GM23338 (cell line): ENCODE measurements around the gene PHC2. TPM values are rescaled to one million over a fixed set of nuclear protein-coding genes. Genes with fewer than 3 reads are reported as not detected.

Experiments
- ATAC-seq: fragments of 200-7000 bp; cut with Tn5 transposase; 3 replicates; pipeline ENCODE4 v1.9.1; 2020
- DNase-seq: peaks from one replicate; pipeline ENCODE4 v3.0.0-alpha.2; 2015; ENCODE audit warnings: low spot score
- H2AFZ ChIP-seq: fragments of 200-600 bp; sonication (generic); 2 replicates; pipeline ENCODE4 v1.8.0; 2016; ENCODE audit warnings: antibody characterized with exemption, mild to moderate bottlenecking, moderate library complexity
- H3F3A ChIP-seq: fragments of 200-600 bp; sonication (generic); replicated peaks from 2 replicates; pipeline ENCODE4 v1.8.0; 2017; ENCODE audit warnings: antibody characterized with exemption, mixed run types, low read depth
- H3K27ac ChIP-seq: fragments of 200-600 bp; sonication (generic); 2 replicates; pipeline ENCODE4 v1.6.1; 2016; ENCODE audit warnings: low read depth
- H3K27me3 ChIP-seq: fragments of 200-600 bp; sonication (generic); 2 replicates; pipeline ENCODE4 v1.8.0; 2016; ENCODE audit warnings: mild to moderate bottlenecking, mixed run types, moderate library complexity; ENCODE audit not compliant: insufficient read depth
- H3K36me3 ChIP-seq: fragments of 200-600 bp; sonication (generic); 2 replicates; pipeline ENCODE4 v1.8.0; 2016; ENCODE audit warnings: mild to moderate bottlenecking; ENCODE audit not compliant: insufficient read depth
- H3K4me1 ChIP-seq: fragments of 200-600 bp; sonication (generic); 2 replicates; pipeline ENCODE4 v1.8.0; 2016; ENCODE audit warnings: mild to moderate bottlenecking, moderate library complexity; ENCODE audit not compliant: insufficient read depth
- H3K4me2 ChIP-seq: fragments of 200-600 bp; sonication (generic); 2 replicates; pipeline ENCODE4 v1.7.1; 2017; ENCODE audit warnings: mixed run types
- H3K4me3 ChIP-seq: fragments of 200-600 bp; sonication (generic); 2 replicates; pipeline ENCODE4 v1.6.1; 2016; ENCODE audit warnings: mixed run types
- H3K79me2 ChIP-seq: fragments of 200-600 bp; sonication (generic); replicated peaks from 2 replicates; pipeline ENCODE4 v1.8.0; 2017; ENCODE audit warnings: mild to moderate bottlenecking; ENCODE audit not compliant: insufficient read depth
- H3K9me2 ChIP-seq: fragments of 200-600 bp; sonication (generic); 2 replicates; pipeline ENCODE4 v1.8.0; 2017; ENCODE audit not compliant: insufficient read depth
- H4K20me1 ChIP-seq: fragments of 200-600 bp; sonication (generic); replicated peaks from 2 replicates; pipeline ENCODE4 v1.8.0; 2017; ENCODE audit warnings: mild to moderate bottlenecking; ENCODE audit not compliant: insufficient read depth
- H3K27ac Mint-ChIP-seq: 2 replicates; pipeline ENCODE4 v1.8.0; 2020; ENCODE audit warnings: inconsistent platforms, mild to moderate bottlenecking, moderate library complexity, mixed read lengths
- H3K27me3 Mint-ChIP-seq: 3 replicates; pipeline ENCODE4 v1.8.0; 2022; ENCODE audit warnings: low read depth, mild to moderate bottlenecking, moderate library complexity, mixed read lengths, inconsistent platforms; ENCODE audit not compliant: insufficient read depth, poor library complexity
- H3K36me3 Mint-ChIP-seq: 3 replicates; pipeline ENCODE4 v1.8.0; 2021; ENCODE audit warnings: low read depth, mild to moderate bottlenecking, inconsistent platforms, moderate library complexity, mixed read lengths
- H3K4me1 Mint-ChIP-seq: 3 replicates; pipeline ENCODE4 v1.8.0; 2020; ENCODE audit warnings: mild to moderate bottlenecking, inconsistent platforms, mixed read lengths
- H3K4me3 Mint-ChIP-seq: 3 replicates; pipeline ENCODE4 v1.8.0; 2021; ENCODE audit warnings: moderate library complexity, mild to moderate bottlenecking, inconsistent platforms, mixed read lengths
- H3K9me3 Mint-ChIP-seq: 3 replicates; pipeline ENCODE4 v1.8.0; 2020; ENCODE audit warnings: moderate library complexity, mild to moderate bottlenecking, inconsistent platforms, mixed read lengths
- CREB1 ChIP-seq: fragments of 250-450 bp; sonication (Bioruptor Pico); IDR thresholded peaks from 2 replicates; pipeline ENCODE4 v1.5.0; 2020; ENCODE audit warnings: low read depth, mild to moderate bottlenecking, moderate library complexity
- EZH2 ChIP-seq: fragments of 200-600 bp; sonication (generic); IDR thresholded peaks from one replicate; pipeline ENCODE4 v1.8.0; 2017; ENCODE audit warnings: antibody characterized with exemption, mild to moderate bottlenecking, low read depth; ENCODE audit not compliant: unreplicated experiment
- EZH2phosphoT487 ChIP-seq: fragments of 200-600 bp; sonication (generic); IDR thresholded peaks from one replicate; pipeline ENCODE4 v1.8.1; 2018; ENCODE audit warnings: antibody characterized with exemption; ENCODE audit not compliant: unreplicated experiment
- JUNB ChIP-seq: IDR thresholded peaks from one replicate; pipeline ENCODE4 v1.6.1; 2016; ENCODE audit warnings: antibody characterized with exemption; ENCODE audit not compliant: unreplicated experiment
- NANOG ChIP-seq: IDR thresholded peaks from 2 replicates; pipeline ENCODE4 v1.6.1; 2016; ENCODE audit warnings: antibody characterized with exemption, borderline replicate concordance
- POLR2AphosphoS5 ChIP-seq: IDR thresholded peaks from 2 replicates; pipeline ENCODE4 v1.6.1; 2016; ENCODE audit warnings: antibody characterized with exemption, low read depth
- STAT1 ChIP-seq: IDR thresholded peaks from one replicate; pipeline ENCODE4 v1.6.1; 2016; ENCODE audit warnings: antibody characterized with exemption; ENCODE audit not compliant: unreplicated experiment
- ZNF114 ChIP-seq: fragments of 250-450 bp; sonication (Bioruptor Pico); IDR thresholded peaks from 2 replicates; pipeline ENCODE4 v1.5.0; 2020; ENCODE audit warnings: mild to moderate bottlenecking, moderate library complexity
- ZNF331 ChIP-seq: fragments of 250-450 bp; sonication (Bioruptor Pico); IDR thresholded peaks from 2 replicates; pipeline ENCODE4 v1.5.0; 2020; ENCODE audit warnings: low read depth, mild to moderate bottlenecking, moderate library complexity
- polyA plus RNA-seq: library from polyadenylated mRNA; unstranded; fragments of >200 nt; fragmentation: Nextera tagmentation; extraction: Ambion mirVana; gene quantifications from 2 replicates; pipeline ENCODE4 v1.2.1, GENCODE V29; 2016
- total RNA-seq: library from RNA; depleted of rRNA; stranded (reverse); fragments of >200 nt; shearing (Covaris generic); gene quantifications from 2 replicates; pipeline ENCODE4 v1.2.3, GENCODE V29; 2014
- TF ChIP-seq, protein P1 (sequence below): fragments of 250-450 bp; sonication (Bioruptor Pico); IDR thresholded peaks from 2 replicates; pipeline ENCODE4 v1.5.0; 2020; ENCODE audit warnings: mild to moderate bottlenecking, moderate library complexity
- TF ChIP-seq, protein P2 (sequence below): IDR thresholded peaks from one replicate; pipeline ENCODE4 v1.6.1; 2018; ENCODE audit warnings: antibody characterized with exemption; ENCODE audit not compliant: unreplicated experiment
- TF ChIP-seq, protein P3 (sequence below), 2 experiments: fragments of 200-600 bp in 1 of 2; sonication (generic) in 1 of 2; conservative IDR thresholded peaks; 2 replicates each; pipeline versions ENCODE4 v1.5.1 to v1.6.1; 2016 to 2017; ENCODE audit warnings: antibody characterized with exemption in 2 of 2, low read depth in 2 of 2, mild to moderate bottlenecking in 2 of 2, moderate library complexity in 1 of 2
- TF ChIP-seq, protein P4 (sequence below): IDR thresholded peaks from 2 replicates; pipeline ENCODE4 v1.6.1; 2016; ENCODE audit warnings: antibody characterized with exemption

Gene PHC2
- total and polyA plus RNA-seq, 2 experiments from 2014 or later = 1.7 to 7.3 TPM

DNA sequence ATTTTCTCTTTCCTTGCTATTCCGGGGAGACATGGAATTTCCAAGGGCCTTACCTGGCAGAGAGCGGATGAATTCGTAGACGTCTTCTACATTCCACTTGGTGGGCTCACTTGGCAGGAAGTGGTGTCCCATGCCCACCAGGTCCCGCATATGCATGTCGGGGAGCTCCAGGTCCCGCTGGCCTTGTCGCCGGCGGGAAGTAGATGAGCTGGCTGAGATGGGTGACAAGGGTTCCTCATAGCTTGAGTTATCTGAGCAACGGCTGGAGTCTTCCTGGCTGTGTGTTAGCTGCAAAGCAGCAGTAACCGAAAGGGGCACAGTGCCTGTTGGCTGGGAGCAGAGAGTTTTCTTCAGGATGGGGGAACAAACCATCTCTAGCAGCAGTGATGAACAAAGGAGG is 102.1 kb downstream of the PHC2 start:
- Mint-ChIP-seq H3K9me3 (no peaks in the 10 kb centered on the region), H3K27me3 (peaks cover 13% of the 10 kb centered on the region), H3K4me1 (peaks cover 9% of the 10 kb centered on the region; the same call in 2 of the 3 replicates), H3K27ac (no peak overlapping the region), H3K36me3 (peaks cover 10% of the 10 kb centered on the region; the same call in 2 of the 3 replicates), H3K4me3 (no peak overlapping the region)
- ATAC-seq = no peak
- H3K4me1 ChIP-seq = no peaks in the 10 kb centered on the region
- no peak overlapping the region for H3K4me2 ChIP-seq
- DNase-seq = no peak
- H3F3A ChIP-seq = no peaks in the 10 kb centered on the region
- H3K36me3 ChIP-seq = no peaks in the 10 kb centered on the region
- H3K9me2 ChIP-seq = no peaks in the 10 kb centered on the region
- no peaks in the 10 kb centered on the region for H3K27me3 ChIP-seq
- no peak overlapping the region for H3K4me3 ChIP-seq
- TF ChIP-seq, protein P1, sequence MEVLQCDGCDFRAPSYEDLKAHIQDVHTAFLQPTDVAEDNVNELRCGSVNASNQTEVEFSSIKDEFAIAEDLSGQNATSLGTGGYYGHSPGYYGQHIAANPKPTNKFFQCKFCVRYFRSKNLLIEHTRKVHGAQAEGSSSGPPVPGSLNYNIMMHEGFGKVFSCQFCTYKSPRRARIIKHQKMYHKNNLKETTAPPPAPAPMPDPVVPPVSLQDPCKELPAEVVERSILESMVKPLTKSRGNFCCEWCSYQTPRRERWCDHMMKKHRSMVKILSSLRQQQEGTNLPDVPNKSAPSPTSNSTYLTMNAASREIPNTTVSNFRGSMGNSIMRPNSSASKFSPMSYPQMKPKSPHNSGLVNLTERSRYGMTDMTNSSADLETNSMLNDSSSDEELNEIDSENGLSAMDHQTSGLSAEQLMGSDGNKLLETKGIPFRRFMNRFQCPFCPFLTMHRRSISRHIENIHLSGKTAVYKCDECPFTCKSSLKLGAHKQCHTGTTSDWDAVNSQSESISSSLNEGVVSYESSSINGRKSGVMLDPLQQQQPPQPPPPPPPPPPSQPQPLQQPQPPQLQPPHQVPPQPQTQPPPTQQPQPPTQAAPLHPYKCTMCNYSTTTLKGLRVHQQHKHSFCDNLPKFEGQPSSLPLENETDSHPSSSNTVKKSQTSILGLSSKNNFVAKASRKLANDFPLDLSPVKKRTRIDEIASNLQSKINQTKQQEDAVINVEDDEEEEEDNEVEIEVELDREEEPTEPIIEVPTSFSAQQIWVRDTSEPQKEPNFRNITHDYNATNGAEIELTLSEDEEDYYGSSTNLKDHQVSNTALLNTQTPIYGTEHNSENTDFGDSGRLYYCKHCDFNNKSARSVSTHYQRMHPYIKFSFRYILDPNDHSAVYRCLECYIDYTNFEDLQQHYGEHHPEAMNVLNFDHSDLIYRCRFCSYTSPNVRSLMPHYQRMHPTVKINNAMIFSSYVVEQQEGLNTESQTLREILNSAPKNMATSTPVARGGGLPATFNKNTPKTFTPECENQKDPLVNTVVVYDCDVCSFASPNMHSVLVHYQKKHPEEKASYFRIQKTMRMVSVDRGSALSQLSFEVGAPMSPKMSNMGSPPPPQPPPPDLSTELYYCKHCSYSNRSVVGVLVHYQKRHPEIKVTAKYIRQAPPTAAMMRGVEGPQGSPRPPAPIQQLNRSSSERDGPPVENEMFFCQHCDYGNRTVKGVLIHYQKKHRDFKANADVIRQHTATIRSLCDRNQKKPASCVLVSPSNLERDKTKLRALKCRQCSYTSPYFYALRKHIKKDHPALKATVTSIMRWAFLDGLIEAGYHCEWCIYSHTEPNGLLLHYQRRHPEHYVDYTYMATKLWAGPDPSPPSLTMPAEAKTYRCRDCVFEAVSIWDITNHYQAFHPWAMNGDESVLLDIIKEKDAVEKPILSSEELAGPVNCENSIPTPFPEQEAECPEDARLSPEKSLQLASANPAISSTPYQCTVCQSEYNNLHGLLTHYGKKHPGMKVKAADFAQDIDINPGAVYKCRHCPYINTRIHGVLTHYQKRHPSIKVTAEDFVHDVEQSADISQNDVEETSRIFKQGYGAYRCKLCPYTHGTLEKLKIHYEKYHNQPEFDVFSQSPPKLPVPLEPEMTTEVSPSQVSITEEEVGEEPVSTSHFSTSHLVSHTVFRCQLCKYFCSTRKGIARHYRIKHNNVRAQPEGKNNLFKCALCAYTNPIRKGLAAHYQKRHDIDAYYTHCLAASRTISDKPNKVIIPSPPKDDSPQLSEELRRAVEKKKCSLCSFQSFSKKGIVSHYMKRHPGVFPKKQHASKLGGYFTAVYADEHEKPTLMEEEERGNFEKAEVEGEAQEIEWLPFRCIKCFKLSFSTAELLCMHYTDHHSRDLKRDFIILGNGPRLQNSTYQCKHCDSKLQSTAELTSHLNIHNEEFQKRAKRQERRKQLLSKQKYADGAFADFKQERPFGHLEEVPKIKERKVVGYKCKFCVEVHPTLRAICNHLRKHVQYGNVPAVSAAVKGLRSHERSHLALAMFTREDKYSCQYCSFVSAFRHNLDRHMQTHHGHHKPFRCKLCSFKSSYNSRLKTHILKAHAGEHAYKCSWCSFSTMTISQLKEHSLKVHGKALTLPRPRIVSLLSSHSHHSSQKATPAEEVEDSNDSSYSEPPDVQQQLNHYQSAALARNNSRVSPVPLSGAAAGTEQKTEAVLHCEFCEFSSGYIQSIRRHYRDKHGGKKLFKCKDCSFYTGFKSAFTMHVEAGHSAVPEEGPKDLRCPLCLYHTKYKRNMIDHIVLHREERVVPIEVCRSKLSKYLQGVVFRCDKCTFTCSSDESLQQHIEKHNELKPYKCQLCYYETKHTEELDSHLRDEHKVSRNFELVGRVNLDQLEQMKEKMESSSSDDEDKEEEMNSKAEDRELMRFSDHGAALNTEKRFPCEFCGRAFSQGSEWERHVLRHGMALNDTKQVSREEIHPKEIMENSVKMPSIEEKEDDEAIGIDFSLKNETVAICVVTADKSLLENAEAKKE (CRISPR knock-in tag) = no peak
- no peak for TF ChIP-seq STAT1
- no peak for TF ChIP-seq EZH2phosphoT487
- TF ChIP-seq, protein P2, sequence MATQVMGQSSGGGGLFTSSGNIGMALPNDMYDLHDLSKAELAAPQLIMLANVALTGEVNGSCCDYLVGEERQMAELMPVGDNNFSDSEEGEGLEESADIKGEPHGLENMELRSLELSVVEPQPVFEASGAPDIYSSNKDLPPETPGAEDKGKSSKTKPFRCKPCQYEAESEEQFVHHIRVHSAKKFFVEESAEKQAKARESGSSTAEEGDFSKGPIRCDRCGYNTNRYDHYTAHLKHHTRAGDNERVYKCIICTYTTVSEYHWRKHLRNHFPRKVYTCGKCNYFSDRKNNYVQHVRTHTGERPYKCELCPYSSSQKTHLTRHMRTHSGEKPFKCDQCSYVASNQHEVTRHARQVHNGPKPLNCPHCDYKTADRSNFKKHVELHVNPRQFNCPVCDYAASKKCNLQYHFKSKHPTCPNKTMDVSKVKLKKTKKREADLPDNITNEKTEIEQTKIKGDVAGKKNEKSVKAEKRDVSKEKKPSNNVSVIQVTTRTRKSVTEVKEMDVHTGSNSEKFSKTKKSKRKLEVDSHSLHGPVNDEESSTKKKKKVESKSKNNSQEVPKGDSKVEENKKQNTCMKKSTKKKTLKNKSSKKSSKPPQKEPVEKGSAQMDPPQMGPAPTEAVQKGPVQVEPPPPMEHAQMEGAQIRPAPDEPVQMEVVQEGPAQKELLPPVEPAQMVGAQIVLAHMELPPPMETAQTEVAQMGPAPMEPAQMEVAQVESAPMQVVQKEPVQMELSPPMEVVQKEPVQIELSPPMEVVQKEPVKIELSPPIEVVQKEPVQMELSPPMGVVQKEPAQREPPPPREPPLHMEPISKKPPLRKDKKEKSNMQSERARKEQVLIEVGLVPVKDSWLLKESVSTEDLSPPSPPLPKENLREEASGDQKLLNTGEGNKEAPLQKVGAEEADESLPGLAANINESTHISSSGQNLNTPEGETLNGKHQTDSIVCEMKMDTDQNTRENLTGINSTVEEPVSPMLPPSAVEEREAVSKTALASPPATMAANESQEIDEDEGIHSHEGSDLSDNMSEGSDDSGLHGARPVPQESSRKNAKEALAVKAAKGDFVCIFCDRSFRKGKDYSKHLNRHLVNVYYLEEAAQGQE = no peak
- TF ChIP-seq, protein P3, sequence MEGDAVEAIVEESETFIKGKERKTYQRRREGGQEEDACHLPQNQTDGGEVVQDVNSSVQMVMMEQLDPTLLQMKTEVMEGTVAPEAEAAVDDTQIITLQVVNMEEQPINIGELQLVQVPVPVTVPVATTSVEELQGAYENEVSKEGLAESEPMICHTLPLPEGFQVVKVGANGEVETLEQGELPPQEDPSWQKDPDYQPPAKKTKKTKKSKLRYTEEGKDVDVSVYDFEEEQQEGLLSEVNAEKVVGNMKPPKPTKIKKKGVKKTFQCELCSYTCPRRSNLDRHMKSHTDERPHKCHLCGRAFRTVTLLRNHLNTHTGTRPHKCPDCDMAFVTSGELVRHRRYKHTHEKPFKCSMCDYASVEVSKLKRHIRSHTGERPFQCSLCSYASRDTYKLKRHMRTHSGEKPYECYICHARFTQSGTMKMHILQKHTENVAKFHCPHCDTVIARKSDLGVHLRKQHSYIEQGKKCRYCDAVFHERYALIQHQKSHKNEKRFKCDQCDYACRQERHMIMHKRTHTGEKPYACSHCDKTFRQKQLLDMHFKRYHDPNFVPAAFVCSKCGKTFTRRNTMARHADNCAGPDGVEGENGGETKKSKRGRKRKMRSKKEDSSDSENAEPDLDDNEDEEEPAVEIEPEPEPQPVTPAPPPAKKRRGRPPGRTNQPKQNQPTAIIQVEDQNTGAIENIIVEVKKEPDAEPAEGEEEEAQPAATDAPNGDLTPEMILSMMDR (conservative IDR thresholded peaks at IDR 0.05; ENCODE audit: low read depth in 2 of 2) = no peak
- TF ChIP-seq ZNF114 (CRISPR knock-in tag) = no peak
- no peak for TF ChIP-seq CREB1 (CRISPR knock-in tag)
- TF ChIP-seq, protein P4, sequence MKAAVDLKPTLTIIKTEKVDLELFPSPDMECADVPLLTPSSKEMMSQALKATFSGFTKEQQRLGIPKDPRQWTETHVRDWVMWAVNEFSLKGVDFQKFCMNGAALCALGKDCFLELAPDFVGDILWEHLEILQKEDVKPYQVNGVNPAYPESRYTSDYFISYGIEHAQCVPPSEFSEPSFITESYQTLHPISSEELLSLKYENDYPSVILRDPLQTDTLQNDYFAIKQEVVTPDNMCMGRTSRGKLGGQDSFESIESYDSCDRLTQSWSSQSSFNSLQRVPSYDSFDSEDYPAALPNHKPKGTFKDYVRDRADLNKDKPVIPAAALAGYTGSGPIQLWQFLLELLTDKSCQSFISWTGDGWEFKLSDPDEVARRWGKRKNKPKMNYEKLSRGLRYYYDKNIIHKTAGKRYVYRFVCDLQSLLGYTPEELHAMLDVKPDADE = no peak
- TF ChIP-seq EZH2 = no peak
- no peak for TF ChIP-seq POLR2AphosphoS5
- no peak for TF ChIP-seq NANOG
- no peak for TF ChIP-seq JUNB
- TF ChIP-seq ZNF331 (CRISPR knock-in tag) = no peak
- no peak overlapping the region for H3K27ac ChIP-seq
- H3K79me2 ChIP-seq = no peaks in the 10 kb centered on the region
- H2AFZ ChIP-seq = no peak overlapping the region
- no peaks in the 10 kb centered on the region; the same call in 1 of the 2 replicates for H4K20me1 ChIP-seq
